Mesenchymal stem cell (in vitro differentiated cells and primary cell): Measurements from ENCODE around the gene TMEM14A.
"Not testable (repeated sequence)": the region's sequence is repeated elsewhere in the genome, so short reads cannot be mapped to it uniquely, and the experiment has no call there.

Source experiments
- DNase-seq: peaks from one replicate; pipeline ENCODE4 v3.0.0-alpha.2; 2013
- H2AFZ ChIP-seq: one replicate; pipeline ENCODE4 v1.6.1; 2013; ENCODE audit warnings: low read depth, mild to moderate bottlenecking, control low read depth, inconsistent platforms, low read length, moderate library complexity
- H2AK5ac ChIP-seq: 2 replicates; pipeline ENCODE4 v1.6.1; 2013; ENCODE audit warnings: low read length, moderate library complexity, mild to moderate bottlenecking, inconsistent platforms; ENCODE audit not compliant: severe bottlenecking
- H2BK120ac ChIP-seq: one replicate; pipeline ENCODE4 v1.6.1; 2013; ENCODE audit warnings: low read depth, mild to moderate bottlenecking, inconsistent platforms, low read length, moderate library complexity
- H2BK12ac ChIP-seq, 2 experiments: one replicate each; pipeline ENCODE4 v1.6.1; 2013; ENCODE audit warnings: inconsistent platforms in 2 of 2, low read length in 2 of 2, mild to moderate bottlenecking in 2 of 2, moderate library complexity in 2 of 2, control low read depth in 1 of 2
- H2BK15ac ChIP-seq: one replicate; pipeline ENCODE4 v1.6.1; 2013; ENCODE audit warnings: mild to moderate bottlenecking, low read depth, inconsistent platforms; ENCODE audit not compliant: poor library complexity, severe bottlenecking
- H2BK5ac ChIP-seq: 2 replicates; pipeline ENCODE4 v1.6.1; 2013; ENCODE audit warnings: low read depth, mild to moderate bottlenecking, low read length, control low read depth, inconsistent platforms; ENCODE audit not compliant: poor library complexity, severe bottlenecking
- H3K14ac ChIP-seq, 2 experiments: one replicate each; pipeline ENCODE4 v1.6.1; 2013; ENCODE audit warnings: inconsistent platforms in 2 of 2, low read length in 2 of 2, control low read depth in 1 of 2, mild to moderate bottlenecking in 1 of 2, moderate library complexity in 1 of 2
- H3K18ac ChIP-seq, 2 experiments: one replicate each; pipeline ENCODE4 v1.6.1; 2013; ENCODE audit warnings: inconsistent platforms in 2 of 2, low read length in 2 of 2, control low read depth in 1 of 2, low read depth in 1 of 2, mild to moderate bottlenecking in 1 of 2
- H3K23ac ChIP-seq, 2 experiments: one replicate each; pipeline ENCODE4 v1.6.1; 2013; ENCODE audit warnings: inconsistent platforms in 2 of 2, low read length in 2 of 2, mild to moderate bottlenecking in 2 of 2, moderate library complexity in 2 of 2, control low read depth in 1 of 2
- H3K27ac ChIP-seq: 2 replicates; pipeline ENCODE4 v1.5.1; 2013; ENCODE audit warnings: mild to moderate bottlenecking, moderate library complexity, low read length, control low read depth, inconsistent platforms; ENCODE audit not compliant: poor library complexity, severe bottlenecking
- H3K27me3 ChIP-seq, 2 experiments: 2 replicates each; pipeline versions ENCODE4 v1.6.1 to v1.7.0; 2013; ENCODE audit warnings: low read length in 2 of 2, mild to moderate bottlenecking in 2 of 2, moderate library complexity in 2 of 2, control low read depth in 1 of 2, inconsistent platforms in 1 of 2; ENCODE audit not compliant: control insufficient read depth in 1 of 2, insufficient read depth in 1 of 2
- H3K36me3 ChIP-seq, 2 experiments: 2 replicates each; pipeline versions ENCODE4 v1.6.1 to v1.7.0; 2013; ENCODE audit warnings: low read length in 2 of 2, control low read depth in 1 of 2, inconsistent platforms in 1 of 2, low read depth in 1 of 2, mild to moderate bottlenecking in 1 of 2; ENCODE audit not compliant: insufficient read depth in 2 of 2, control insufficient read depth in 1 of 2
- H3K4ac ChIP-seq, 2 experiments: one replicate each; pipeline ENCODE4 v1.6.1; 2013; ENCODE audit warnings: inconsistent platforms in 2 of 2, low read length in 2 of 2, mild to moderate bottlenecking in 2 of 2, moderate library complexity in 2 of 2, control low read depth in 1 of 2, low read depth in 1 of 2
- H3K4me1 ChIP-seq: 2 replicates; pipeline ENCODE4 v1.6.1; 2013; ENCODE audit warnings: low read depth, low read length, control low read depth; ENCODE audit not compliant: control insufficient read depth, insufficient read depth
- H3K4me2 ChIP-seq: 2 replicates; pipeline ENCODE4 v1.6.1; 2013; ENCODE audit warnings: low read length, mild to moderate bottlenecking, inconsistent platforms; ENCODE audit not compliant: poor library complexity, severe bottlenecking
- H3K4me3 ChIP-seq, 2 experiments: 2 replicates each; pipeline versions ENCODE4 v1.5.1 to v1.7.0; 2013; ENCODE audit warnings: low read length in 2 of 2, mild to moderate bottlenecking in 2 of 2, control low read depth in 1 of 2, low read depth in 1 of 2; ENCODE audit not compliant: insufficient read depth in 1 of 2
- H3K79me1 ChIP-seq: replicated peaks from 2 replicates; pipeline ENCODE4 v1.6.1; 2013; ENCODE audit warnings: mild to moderate bottlenecking, control low read depth, low read length, inconsistent platforms; ENCODE audit not compliant: poor library complexity, severe bottlenecking
- H3K9ac ChIP-seq: 2 replicates; pipeline ENCODE4 v1.7.0; 2013; ENCODE audit warnings: mild to moderate bottlenecking, low read length, moderate library complexity
- H3K9me3 ChIP-seq: 2 replicates; pipeline ENCODE4 v1.7.0; 2013; ENCODE audit warnings: mild to moderate bottlenecking, low read length; ENCODE audit not compliant: control insufficient read depth
- H4K8ac ChIP-seq: one replicate; pipeline ENCODE4 v1.6.1; 2013; ENCODE audit warnings: inconsistent platforms, mild to moderate bottlenecking, low read length, moderate library complexity
- H4K91ac ChIP-seq: one replicate; pipeline ENCODE4 v1.6.1; 2013; ENCODE audit warnings: mild to moderate bottlenecking, low read length, inconsistent platforms
- WGBS: methylation state at CpG from one replicate; pipeline ENCODE4 v1.1.7; 2013; ENCODE audit warnings: mixed read lengths; 5-methylcytosine and 5-hydroxymethylcytosine counted together

Gene TMEM14A

GRCh38 chr6:52706001-52706400 lies 35.1 kb downstream of the TMEM14A start:
- no peak for DNase-seq
- Histone ChIP-seq H3K9ac (no peak overlapping the region), H2AK5ac (no peak overlapping the region), H3K36me3 (no peaks in the 10 kb centered on the region), H2BK12ac (no peak overlapping the region), H2BK15ac (no peak overlapping the region), H3K4me3 (no peak overlapping the region), H4K8ac (no peak overlapping the region), H2BK120ac (no peak overlapping the region), H3K79me1 (no peaks in the 10 kb centered on the region), H3K4me1 (no peaks in the 10 kb centered on the region), H3K23ac (no peak overlapping the region), H3K9me3 (peaks cover 7% of the 10 kb centered on the region), H3K18ac (no peak overlapping the region), H3K14ac (no peak overlapping the region), H2AFZ (no peak overlapping the region), H3K4ac (no peak overlapping the region), H3K4me2 (no peak overlapping the region), H3K27ac (no peak overlapping the region), H3K27me3 (no peaks in the 10 kb centered on the region), H2BK5ac (no peak overlapping the region), H4K91ac (no peak overlapping the region)
- 100% methylated on average over 1 of the region's 3 CpGs for WGBS

- H2AFZ ChIP-seq: no peak overlapping the region
- no peak overlapping the region for H3K4ac ChIP-seq
- H2BK120ac ChIP-seq: no peak overlapping the region
- no peak overlapping the region for H3K9ac ChIP-seq
- no peak overlapping the region for H2AK5ac ChIP-seq
- H3K4me2 ChIP-seq: no peak overlapping the region
- no peaks in the 10 kb centered on the region for H3K79me1 ChIP-seq
- no peak overlapping the region for H2BK12ac ChIP-seq
- H3K4me3 ChIP-seq: no peak overlapping the region
- no peak for DNase-seq
- no peak overlapping the region for H2BK15ac ChIP-seq
- H3K18ac ChIP-seq: no peak overlapping the region
- no peak overlapping the region for H3K27ac ChIP-seq
- no peak overlapping the region for H3K14ac ChIP-seq
- no peaks in the 10 kb centered on the region for H3K27me3 ChIP-seq
- H4K8ac ChIP-seq: no peak overlapping the region
- H3K36me3 ChIP-seq: no peaks in the 10 kb centered on the region
- peaks cover 7% of the 10 kb centered on the region for H3K9me3 ChIP-seq
- 70% methylated on average over 1 of the region's 3 CpGs for WGBS
- no peak overlapping the region for H3K23ac ChIP-seq
- H4K91ac ChIP-seq: no peak overlapping the region
- no peak overlapping the region for H2BK5ac ChIP-seq
- no peaks in the 10 kb centered on the region for H3K4me1 ChIP-seq
Observed at GRCh38 chr6:52707963-52708680, 37.2 kb downstream of the TMEM14A start.

- no peak overlapping the region for H3K23ac ChIP-seq
- no peak overlapping the region for H4K8ac ChIP-seq
- no peak overlapping the region for H3K4me3 ChIP-seq
- H2BK5ac ChIP-seq: no peak overlapping the region
- peaks cover 7% of the 10 kb centered on the region for H3K9me3 ChIP-seq
- H3K14ac ChIP-seq: no peak overlapping the region
- no peak overlapping the region for H3K18ac ChIP-seq
- no peaks in the 10 kb centered on the region for H3K4me1 ChIP-seq
- H4K91ac ChIP-seq: no peak overlapping the region
- no peak overlapping the region for H3K27ac ChIP-seq
- no peak overlapping the region for H2AFZ ChIP-seq
- no peak overlapping the region for H2BK15ac ChIP-seq
- no peak overlapping the region for H2BK12ac ChIP-seq
- no peaks in the 10 kb centered on the region for H3K36me3 ChIP-seq
- H3K27me3 ChIP-seq: peaks cover 0 to 4% of the 10 kb centered on the region in 2 experiments
- H3K4ac ChIP-seq: no peak overlapping the region
- H3K9ac ChIP-seq: no peak overlapping the region
- no peak overlapping the region for H2BK120ac ChIP-seq
- 71% methylated on average over 1 of the region's 2 CpGs for WGBS
- no peak overlapping the region for H3K4me2 ChIP-seq
- DNase-seq: no peak
- H3K79me1 ChIP-seq: no peaks in the 10 kb centered on the region
- H2AK5ac ChIP-seq: no peak overlapping the region
Observed at GRCh38 chr6:52712136-52712535, 41.2 kb downstream of the TMEM14A start.

GRCh38 chr6:52714761-52715160 lies 43.8 kb downstream of the TMEM14A start:
- not testable (repeated sequence) for H2AFZ ChIP-seq, H3K23ac ChIP-seq, H3K18ac ChIP-seq, H3K4ac ChIP-seq, H3K36me3 ChIP-seq, H4K8ac ChIP-seq, H3K79me1 ChIP-seq, H2BK5ac ChIP-seq, H3K4me2 ChIP-seq, H4K91ac ChIP-seq, DNase-seq, H2BK15ac ChIP-seq, H3K9ac ChIP-seq, H3K4me1 ChIP-seq, H3K9me3 ChIP-seq, H3K27ac ChIP-seq, H3K4me3 ChIP-seq, H2BK12ac ChIP-seq, H3K14ac ChIP-seq, H3K27me3 ChIP-seq, H2BK120ac ChIP-seq, H2AK5ac ChIP-seq
- WGBS: 82% methylated on average over 9 of the region's 9 CpGs
